Progenitor cell of endocrine pancreas (in vitro differentiated cells): ENCODE results near the gene NMT1. TPM values are rescaled to one million over a fixed set of nuclear protein-coding genes. Genes with fewer than 3 reads are reported as not detected.

ENCODE experiments used
- DNase-seq: peaks from one replicate; pipeline ENCODE4 v3.0.0; 2021; ENCODE audit warnings: low spot score; ENCODE audit not compliant: unreplicated experiment
- H3K27ac Mint-ChIP-seq: 2 replicates; pipeline ENCODE4 v1.8.0; 2021; ENCODE audit warnings: mild to moderate bottlenecking, moderate library complexity, mixed read lengths
- H3K27me3 Mint-ChIP-seq: 2 replicates; pipeline ENCODE4 v1.8.0; 2021; ENCODE audit warnings: mixed read lengths
- H3K36me3 Mint-ChIP-seq: 2 replicates; pipeline ENCODE4 v1.8.0; 2022; ENCODE audit warnings: mixed read lengths; ENCODE audit not compliant: insufficient read depth
- H3K4me1 Mint-ChIP-seq: 2 replicates; pipeline ENCODE4 v1.8.0; 2021; ENCODE audit warnings: low read depth, mixed read lengths
- H3K4me3 Mint-ChIP-seq: 2 replicates; pipeline ENCODE4 v1.8.0; 2021; ENCODE audit warnings: low read depth, mild to moderate bottlenecking, moderate library complexity, mixed read lengths
- H3K9me3 Mint-ChIP-seq: 2 replicates; pipeline ENCODE4 v1.8.0; 2021; ENCODE audit warnings: low read depth, mixed read lengths
- CTCF ChIP-seq: fragments of 200-600 bp; sonication (generic); IDR thresholded peaks from one replicate; pipeline ENCODE4 v1.5.0; 2021; ENCODE audit warnings: antibody characterized with exemption, mild to moderate bottlenecking; ENCODE audit not compliant: unreplicated experiment
- total RNA-seq: library from RNA; stranded (reverse); gene quantifications from 2 replicates; pipeline ENCODE4 v1.2.1, GENCODE V29; 2021

NMT1 gene
- total RNA-seq, 1 donor from 2014 or later = 97.4 TPM

- no peak for DNase-seq
- Mint-ChIP-seq H3K4me3 (no peak overlapping the region), H3K27ac (no peak overlapping the region), H3K27me3 (no peaks in the 10 kb centered on the region), H3K36me3 (peaks cover 10% of the 10 kb centered on the region), H3K4me1 (no peaks in the 10 kb centered on the region), H3K9me3 (no peaks in the 10 kb centered on the region)
- TF ChIP-seq CTCF = no peak
These were observed 12.4 kb downstream of the NMT1 start for GRCh38 chr17:45073414-45074070.

- TF ChIP-seq CTCF = no peak
- Mint-ChIP-seq H3K36me3 (peaks cover 17% of the 10 kb centered on the region), H3K27ac (no peak overlapping the region), H3K27me3 (no peaks in the 10 kb centered on the region), H3K4me1 (no peaks in the 10 kb centered on the region), H3K9me3 (no peaks in the 10 kb centered on the region), H3K4me3 (no peak overlapping the region)
- no peak for DNase-seq
These were observed 16.5 kb downstream of the NMT1 start for GRCh38 chr17:45077643-45078042.

GRCh38 chr17:45081047-45081703 lies 20.1 kb downstream of the NMT1 start:
- Mint-ChIP-seq H3K36me3 (peaks cover 12% of the 10 kb centered on the region), H3K4me3 (no peak overlapping the region), H3K4me1 (no peaks in the 10 kb centered on the region), H3K9me3 (no peaks in the 10 kb centered on the region), H3K27ac (no peak overlapping the region), H3K27me3 (no peaks in the 10 kb centered on the region)
- no peak for TF ChIP-seq CTCF
- no peak for DNase-seq

- Mint-ChIP-seq H3K4me1 (no peaks in the 10 kb centered on the region), H3K4me3 (no peak overlapping the region), H3K36me3 (peaks cover 22% of the 10 kb centered on the region), H3K27ac (no peak overlapping the region), H3K27me3 (no peaks in the 10 kb centered on the region), H3K9me3 (no peaks in the 10 kb centered on the region)
- DNase-seq = no peak
- no peak for TF ChIP-seq CTCF
These were observed 25.3 kb downstream of the NMT1 start for GRCh38 chr17:45086391-45086790.

- Mint-ChIP-seq H3K27me3 (no peaks in the 10 kb centered on the region), H3K27ac (no peak overlapping the region), H3K9me3 (no peaks in the 10 kb centered on the region), H3K4me1 (no peaks in the 10 kb centered on the region), H3K36me3 (peaks cover 20% of the 10 kb centered on the region), H3K4me3 (no peak overlapping the region)
- DNase-seq = no peak
- TF ChIP-seq CTCF = no peak
These were observed 25.9 kb downstream of the NMT1 start for GRCh38 chr17:45086865-45087503.
